ENCODE measurements around the gene DHRS3. TPM values are rescaled to one million over a fixed set of nuclear protein-coding genes. Genes with fewer than 3 reads are reported as not detected.

The DHRS3 gene
- polyA plus RNA-seq, 1 donor (not counting 4 experiments of a cell fraction or from before 2014, with no cell fraction given) = 10.7 TPM

DNA sequence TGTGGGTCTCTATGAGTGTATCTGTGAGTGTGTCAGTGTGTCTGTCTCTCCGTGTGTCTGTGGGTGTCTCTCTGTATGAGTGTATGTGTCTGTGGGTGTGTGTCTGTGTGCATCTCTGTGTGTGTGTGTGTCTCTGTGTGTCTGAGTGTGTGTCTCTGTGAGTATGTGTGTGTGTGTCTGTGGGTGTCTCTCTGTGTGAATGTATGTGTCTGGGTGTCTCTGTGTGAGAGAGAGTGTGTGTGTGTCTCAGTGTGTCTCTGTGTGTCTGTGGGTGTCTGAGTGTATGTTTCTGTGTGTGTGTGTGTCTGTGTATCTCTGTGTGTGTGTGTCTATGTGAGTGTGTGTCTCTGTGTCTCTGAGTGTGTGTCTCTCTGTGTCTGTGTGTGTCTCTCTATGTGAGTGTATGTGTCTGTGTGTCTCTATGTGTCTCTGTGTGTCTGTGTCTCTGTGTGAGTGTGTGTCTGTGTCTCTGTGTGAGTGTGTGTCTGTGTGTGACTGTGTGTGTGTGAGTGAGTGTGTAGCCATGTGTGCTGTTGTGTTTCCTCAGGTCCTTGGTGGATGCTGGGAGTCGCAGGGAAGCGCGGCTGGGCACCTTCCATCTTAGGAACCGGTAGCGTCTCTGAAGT, 33.0 kb downstream of the DHRS3 start:
- Histone ChIP-seq H3K4me3 (ENCODE audit: control insufficient read depth in 2 of 3, extremely low read depth in 1 of 3, insufficient read depth in 2 of 3, low read depth in 1 of 3, low read length in 3 of 3) (no peak overlapping the region), H3K4me2 (ENCODE audit: control insufficient read depth, extremely low read depth, insufficient read depth, low read depth, low read length) (no peak overlapping the region), H3K9me1 (ENCODE audit: control insufficient read depth, extremely low read depth, insufficient read depth, low read length) (no peaks in the 10 kb centered on the region), H3K4me1 (ENCODE audit: control insufficient read depth, extremely low read depth, insufficient read depth, low read length) (no peaks in the 10 kb centered on the region), H3K9ac (ENCODE audit: control insufficient read depth, extremely low read depth, insufficient read depth, low read length) (no peak overlapping the region), H3K36me3 (ENCODE audit: control insufficient read depth in 2 of 2, extremely low read depth in 1 of 2, insufficient read depth in 2 of 2, low read length in 2 of 2) (peaks cover 0 to 3% of the 10 kb centered on the region in 2 experiments), H4K20me1 (ENCODE audit: control insufficient read depth, extremely low read depth, insufficient read depth, low read length) (no peaks in the 10 kb centered on the region), H3K79me2 (ENCODE audit: control insufficient read depth, insufficient read depth, low read length) (no peaks in the 10 kb centered on the region), H2AFZ (ENCODE audit: control insufficient read depth, low read length) (no peak overlapping the region), H3K27me3 (ENCODE audit: control insufficient read depth, extremely low read depth, insufficient read depth, low read length) (no peaks in the 10 kb centered on the region), H3K9me3 (ENCODE audit: control insufficient read depth, low read depth, low read length) (no peaks in the 10 kb centered on the region), H3K27ac (ENCODE audit: control insufficient read depth, insufficient read depth, low read length) (no peak overlapping the region)
- FAIRE-seq (no peak), DNase-seq (ENCODE audit: low read depth, low spot score) (no peak)
- TF ChIP-seq, protein P1, sequence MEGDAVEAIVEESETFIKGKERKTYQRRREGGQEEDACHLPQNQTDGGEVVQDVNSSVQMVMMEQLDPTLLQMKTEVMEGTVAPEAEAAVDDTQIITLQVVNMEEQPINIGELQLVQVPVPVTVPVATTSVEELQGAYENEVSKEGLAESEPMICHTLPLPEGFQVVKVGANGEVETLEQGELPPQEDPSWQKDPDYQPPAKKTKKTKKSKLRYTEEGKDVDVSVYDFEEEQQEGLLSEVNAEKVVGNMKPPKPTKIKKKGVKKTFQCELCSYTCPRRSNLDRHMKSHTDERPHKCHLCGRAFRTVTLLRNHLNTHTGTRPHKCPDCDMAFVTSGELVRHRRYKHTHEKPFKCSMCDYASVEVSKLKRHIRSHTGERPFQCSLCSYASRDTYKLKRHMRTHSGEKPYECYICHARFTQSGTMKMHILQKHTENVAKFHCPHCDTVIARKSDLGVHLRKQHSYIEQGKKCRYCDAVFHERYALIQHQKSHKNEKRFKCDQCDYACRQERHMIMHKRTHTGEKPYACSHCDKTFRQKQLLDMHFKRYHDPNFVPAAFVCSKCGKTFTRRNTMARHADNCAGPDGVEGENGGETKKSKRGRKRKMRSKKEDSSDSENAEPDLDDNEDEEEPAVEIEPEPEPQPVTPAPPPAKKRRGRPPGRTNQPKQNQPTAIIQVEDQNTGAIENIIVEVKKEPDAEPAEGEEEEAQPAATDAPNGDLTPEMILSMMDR (optimal IDR thresholded peaks at IDR 0.05 in 1 of 3, IDR thresholded peaks at IDR 0.05 in 1 of 3, conservative IDR thresholded peaks at IDR 0.05 in 1 of 3; ENCODE audit: extremely low read depth in 1 of 3, insufficient read depth in 2 of 3, low read length in 3 of 3) = no peak
- TF ChIP-seq EZH2 (IDR thresholded peaks at IDR 0.05; ENCODE audit: low read length) = no peak
- dilution Hi-C loops (cut with MboI; ENCODE audit: extremely low pct_ligation_motif_present, low sequenced_read_pairs) = no loop called here

DNA sequence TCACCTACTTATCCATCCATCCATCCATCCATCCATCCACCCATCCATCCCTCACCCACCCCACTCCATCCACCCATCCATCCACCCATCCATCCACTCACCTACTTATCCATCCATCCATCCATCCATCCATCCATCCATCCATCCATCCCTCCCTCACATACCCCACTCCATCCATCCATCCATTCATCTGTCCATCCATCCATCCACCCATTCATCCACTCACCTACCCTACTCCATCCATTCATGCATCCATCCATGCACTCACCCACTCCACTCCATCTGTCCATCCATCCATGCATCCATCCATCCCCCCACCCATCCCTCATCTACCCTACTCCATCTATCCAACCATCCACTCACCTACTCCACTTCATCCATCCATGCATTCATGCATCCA, 34.5 kb downstream of the DHRS3 start:
- Histone ChIP-seq H3K27ac (ENCODE audit: control insufficient read depth, insufficient read depth, low read length) (no peak overlapping the region), H3K79me2 (ENCODE audit: control insufficient read depth, insufficient read depth, low read length) (no peaks in the 10 kb centered on the region), H4K20me1 (ENCODE audit: control insufficient read depth, extremely low read depth, insufficient read depth, low read length) (peaks cover 3% of the 10 kb centered on the region), H3K4me3 (ENCODE audit: control insufficient read depth in 2 of 3, extremely low read depth in 1 of 3, insufficient read depth in 2 of 3, low read depth in 1 of 3, low read length in 3 of 3) (no peak overlapping the region), H3K9ac (ENCODE audit: control insufficient read depth, extremely low read depth, insufficient read depth, low read length) (no peak overlapping the region), H2AFZ (ENCODE audit: control insufficient read depth, low read length) (no peak overlapping the region), H3K36me3 (ENCODE audit: control insufficient read depth in 2 of 2, extremely low read depth in 1 of 2, insufficient read depth in 2 of 2, low read length in 2 of 2) (peaks cover 0 to 3% of the 10 kb centered on the region in 2 experiments), H3K27me3 (ENCODE audit: control insufficient read depth, extremely low read depth, insufficient read depth, low read length) (no peaks in the 10 kb centered on the region), H3K4me2 (ENCODE audit: control insufficient read depth, extremely low read depth, insufficient read depth, low read depth, low read length) (no peak overlapping the region), H3K9me1 (ENCODE audit: control insufficient read depth, extremely low read depth, insufficient read depth, low read length) (no peaks in the 10 kb centered on the region), H3K9me3 (ENCODE audit: control insufficient read depth, low read depth, low read length) (no peaks in the 10 kb centered on the region), H3K4me1 (ENCODE audit: control insufficient read depth, extremely low read depth, insufficient read depth, low read length) (no peaks in the 10 kb centered on the region)
- dilution Hi-C loops (cut with MboI; ENCODE audit: extremely low pct_ligation_motif_present, low sequenced_read_pairs) = no loop called here
- TF ChIP-seq EZH2 (IDR thresholded peaks at IDR 0.05; ENCODE audit: low read length) = no peak
- TF ChIP-seq, protein P1 (optimal IDR thresholded peaks at IDR 0.05 in 1 of 3, IDR thresholded peaks at IDR 0.05 in 1 of 3, conservative IDR thresholded peaks at IDR 0.05 in 1 of 3; ENCODE audit: extremely low read depth in 1 of 3, insufficient read depth in 2 of 3, low read length in 3 of 3) = no peak
- no peak for DNase-seq (ENCODE audit: low read depth, low spot score)
- FAIRE-seq = no peak

Measured in keratinocyte (primary cell).